ENCODE data around the gene TMEM255B. TPM values are rescaled to one million over a fixed set of nuclear protein-coding genes. Genes with fewer than 3 reads are reported as not detected.
A peak's percentile ranks its signal among the peaks of the same experiment; 100 is the strongest.

Gene TMEM255B
- total RNA-seq, 1 experiment from 2014 or later, result 2.8 TPM

- Histone ChIP-seq H2BK5ac (ENCODE audit: insufficient read length, low read length) (no peak overlapping the region), H2BK120ac (ENCODE audit: low read depth, low read length, poor library complexity, severe bottlenecking) (no peak overlapping the region), H3K27ac (ENCODE audit: insufficient read length, low read depth, low read length) (no peak overlapping the region), H3K27me3 (ENCODE audit: insufficient read depth, low read length) (no peaks in the 10 kb centered on the region), H3K79me2 (ENCODE audit: insufficient read depth, low read length) (no peaks in the 10 kb centered on the region), H4K91ac (ENCODE audit: insufficient read length, low read depth, low read length) (no peak overlapping the region), H3K23me2 (ENCODE audit: insufficient read length, low read depth, low read length, poor library complexity, severe bottlenecking) (no peaks in the 10 kb centered on the region), H3K9ac (ENCODE audit: extremely low read depth, insufficient read length, low read length) (no peak overlapping the region), H4K5ac (ENCODE audit: insufficient read length, low read depth, low read length) (no peak overlapping the region), H3K4me1 (ENCODE audit: insufficient read depth, low read length) (no peaks in the 10 kb centered on the region), H2AK5ac (ENCODE audit: insufficient read length, low read length) (no peak overlapping the region), H2BK15ac (ENCODE audit: low read depth, low read length) (no peak overlapping the region), H3K9me3 (ENCODE audit: control insufficient read depth, low read depth, low read length) (no peaks in the 10 kb centered on the region), H3K79me1 (ENCODE audit: insufficient read depth, low read depth, low read length, poor library complexity, severe bottlenecking) (no peaks in the 10 kb centered on the region), H2AFZ (ENCODE audit: low read length) (no peak overlapping the region), H2BK20ac (ENCODE audit: low read depth, low read length, poor library complexity, severe bottlenecking) (no peak overlapping the region), H3K4ac (ENCODE audit: low read depth, low read length) (no peak overlapping the region), H4K8ac (replicated peaks; ENCODE audit: insufficient read length, low read depth, low read length) (no peak overlapping the region), H3K18ac (ENCODE audit: insufficient read length, low read depth, low read length) (no peak overlapping the region), H3K14ac (ENCODE audit: insufficient read depth, low read length) (no peak overlapping the region), H3K23ac (ENCODE audit: insufficient read length, low read depth, low read length) (no peak overlapping the region), H3T11ph (ENCODE audit: low read length) (no peak overlapping the region), H3K56ac (ENCODE audit: insufficient read length, low read depth, low read length) (no peak overlapping the region), H4K20me1 (ENCODE audit: control insufficient read depth, insufficient read depth, insufficient read length) (no peaks in the 10 kb centered on the region), H3K4me2 (ENCODE audit: insufficient read depth, insufficient read length, low read length) (no peak overlapping the region), H2BK12ac (ENCODE audit: insufficient read length, low read depth, low read length) (no peak overlapping the region)
- Mint-ChIP-seq H3K4me1 (peaks cover 0 to under 1% of the 10 kb centered on the region in 2 experiments; a peak in 1 of 4 replicates), H3K9me3 (peaks cover 10 to 11% of the 10 kb centered on the region in 2 experiments; a peak in 4 of 5 replicates), H3K27ac (0 out of 7 replicates have a peak overlapping the region, but pooled peaks of 1 of the 3 experiments have one; percentile 67), H3K4me3 (no peak overlapping the region), H3K27me3 (ENCODE audit: low read depth) (peaks cover 7% of the 10 kb centered on the region), H3K36me3 (ENCODE audit: insufficient read depth in 1 of 3, low read depth in 3 of 3) (peaks cover 0 to 10% (median 3%) of the 10 kb centered on the region in 3 experiments; a peak in 3 of 7 replicates)
- no peak for TF ChIP-seq CTCF (conservative IDR thresholded peaks at IDR 0.05)
- WGBS (ENCODE audit: extremely low coverage, insufficient read length, low lambda C conversion rate), result no CpG with 5 or more reads among the region's 13 CpGs
- DNase-seq, result no peak
These were observed 9.5 kb upstream of the TMEM255B start for GRCh38 chr13:113749507-113749906.

Data from H9 (cell line).